Endometrial microvascular endothelial cells (primary cell): ENCODE results near the gene SNX6. TPM values are rescaled to one million over a fixed set of nuclear protein-coding genes. Genes with fewer than 3 reads are reported as not detected.
"Not testable (repeated sequence)": the region's sequence is repeated elsewhere in the genome, so short reads cannot be mapped to it uniquely, and the experiment has no call there.

ENCODE experiments used
- in situ Hi-C: cut with HindIII; loops from 2 replicates; pipeline ENCODE4 v1.10.0; 2017; ENCODE audit warnings: low sequenced_read_pairs, low pct_unique_long_range_greater_than_20kb; ENCODE audit errors: inconsistent ontology term
- total RNA-seq: library from RNA; depleted of rRNA; stranded (reverse); fragments of >200 nt; gene quantifications from one replicate; pipeline ENCODE4 v1.2.3, GENCODE V29; 2015; ENCODE audit errors: inconsistent ontology term

SNX6 gene
- total RNA-seq, 1 donor from 2014 or later, result 298 TPM

GRCh38 chr14:34583525-34583924 is 46.4 kb downstream of the SNX6 start:
- in situ Hi-C loops, result no loop called here

- in situ Hi-C loops, result no loop called here
Measured at GRCh38 chr14:34582117-34582680, 47.7 kb downstream of the SNX6 start.

GRCh38 chr14:34580381-34580780 is 49.6 kb downstream of the SNX6 start:
- in situ Hi-C loops, result no loop called here

GRCh38 chr14:34571771-34572170 is 58.2 kb downstream of the SNX6 start:
- in situ Hi-C loops, result no loop called here

- in situ Hi-C loops, result no loop called here
Measured at GRCh38 chr14:34569750-34570149, 60.2 kb downstream of the SNX6 start.

GRCh38 chr14:34568803-34569202 is 61.1 kb downstream of the SNX6 start:
- in situ Hi-C loops, result no loop called here

- in situ Hi-C loops, result no loop called here
Measured at GRCh38 chr14:34562776-34563150, 67.2 kb downstream of the SNX6 start.

- in situ Hi-C loops, result not testable (repeated sequence)
Measured at GRCh38 chr14:34562037-34562775, 67.7 kb downstream of the SNX6 start.

- in situ Hi-C loops, result not testable (repeated sequence)
Measured at GRCh38 chr14:34556498-34556829, 73.5 kb downstream of the SNX6 start.

- in situ Hi-C loops, result not testable (repeated sequence)
Measured at GRCh38 chr14:34555583-34556497, 74.1 kb downstream of the SNX6 start.

GRCh38 chr14:34554540-34555250 is 75.3 kb downstream of the SNX6 start:
- in situ Hi-C loops, result no loop called here

- in situ Hi-C loops, result not testable (repeated sequence)
Measured at GRCh38 chr14:34549276-34549966, 80.5 kb downstream of the SNX6 start.

GRCh38 chr14:34548472-34548981 is 81.4 kb downstream of the SNX6 start:
- in situ Hi-C loops, result no loop called here

- in situ Hi-C loops, result not testable (repeated sequence)
Measured at GRCh38 chr14:34547136-34547520, 82.8 kb downstream of the SNX6 start.

GRCh38 chr14:34546272-34547135 is 83.4 kb downstream of the SNX6 start:
- in situ Hi-C loops, result not testable (repeated sequence)

- in situ Hi-C loops, result not testable (repeated sequence)
Measured at GRCh38 chr14:34540181-34541059, 89.5 kb downstream of the SNX6 start.
